GM18498 (cell line): ENCODE measurements around the gene SYTL2.
"Not testable (repeated sequence)": the region's sequence is repeated elsewhere in the genome, so short reads cannot be mapped to it uniquely, and the experiment has no call there.

Source experiments
- ATAC-seq: cut with Tn5 transposase; IDR thresholded peaks from one replicate; pipeline ENCODE4 v1.9.1; 2021; ENCODE audit warnings: mild to moderate bottlenecking, moderate library complexity; ENCODE audit not compliant: unreplicated experiment

SYTL2 gene

DNA sequence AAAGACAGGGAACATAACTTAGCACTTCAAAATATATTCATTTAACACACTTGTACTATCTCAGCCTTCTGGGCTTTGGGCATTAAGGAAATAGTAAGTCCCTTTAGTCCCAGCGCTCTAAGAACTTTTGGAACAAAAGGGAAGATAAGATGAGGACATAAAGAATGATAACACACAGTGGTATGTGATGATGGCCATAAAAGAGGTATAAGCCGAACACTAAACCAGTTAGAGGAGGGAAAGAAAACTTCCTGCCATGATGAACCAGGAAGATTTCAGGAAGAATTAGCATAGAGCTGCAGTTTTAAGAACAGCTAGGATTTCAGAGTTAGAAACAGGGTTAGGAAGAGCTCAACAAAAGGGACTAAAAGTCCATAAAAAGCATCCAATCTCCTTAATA lies 11.8 kb downstream of the SYTL2 start:
- no peak for ATAC-seq

DNA sequence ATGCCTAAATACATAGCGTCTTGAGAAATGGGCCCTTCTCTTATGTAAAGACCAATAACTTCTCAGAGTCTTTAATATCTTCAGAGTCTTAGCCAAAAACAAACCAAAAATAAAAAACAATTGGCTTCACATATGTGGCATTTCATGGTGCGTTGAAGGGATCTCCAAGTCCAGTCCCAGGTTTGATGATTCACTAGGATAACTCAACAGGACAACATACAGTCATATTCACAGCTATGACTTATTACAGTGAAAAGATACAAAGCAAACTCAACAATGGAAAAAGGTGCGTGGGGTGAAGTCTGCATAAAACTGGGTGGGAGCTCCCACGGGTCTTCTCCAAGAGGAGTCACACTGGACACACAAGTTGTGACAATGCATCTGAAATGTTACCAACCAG lies 12.6 kb downstream of the SYTL2 start:
- ATAC-seq, result no peak

DNA sequence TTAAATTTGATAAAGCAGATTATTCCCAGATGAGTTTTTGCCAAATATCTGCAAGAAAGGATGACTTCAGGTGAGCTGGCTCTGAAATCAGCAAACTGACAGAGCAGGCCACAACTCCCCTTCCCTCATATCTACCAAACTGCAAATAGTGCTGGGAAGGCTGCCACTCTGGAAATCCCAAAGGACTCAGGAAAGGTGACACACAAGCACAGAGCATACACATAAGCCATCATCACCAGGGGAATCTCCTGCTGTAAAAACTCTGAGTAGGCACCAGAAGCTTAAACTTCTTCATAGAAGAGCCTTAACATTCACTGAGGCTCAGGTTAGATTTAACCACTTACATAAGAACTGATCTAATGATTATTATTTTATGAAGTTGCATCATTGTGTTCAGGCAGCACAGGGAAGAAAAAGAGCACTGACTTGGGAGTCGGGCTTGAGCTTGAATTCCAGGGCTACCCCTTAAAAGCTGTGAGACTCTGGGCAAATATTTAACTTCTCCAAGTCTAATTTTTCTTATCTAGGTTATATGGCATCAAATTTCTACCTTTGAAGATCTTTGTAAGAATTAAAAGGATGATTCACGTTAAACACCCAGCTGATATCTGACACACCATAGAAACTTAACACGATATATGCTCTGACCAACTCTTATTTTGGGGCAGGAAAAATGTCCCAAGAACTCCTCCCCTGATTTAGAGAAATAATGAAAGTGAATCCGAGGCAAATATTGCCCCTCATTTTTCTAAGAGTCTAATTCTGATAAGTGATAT lies 15.0 kb downstream of the SYTL2 start:
- ATAC-seq, result no peak

DNA sequence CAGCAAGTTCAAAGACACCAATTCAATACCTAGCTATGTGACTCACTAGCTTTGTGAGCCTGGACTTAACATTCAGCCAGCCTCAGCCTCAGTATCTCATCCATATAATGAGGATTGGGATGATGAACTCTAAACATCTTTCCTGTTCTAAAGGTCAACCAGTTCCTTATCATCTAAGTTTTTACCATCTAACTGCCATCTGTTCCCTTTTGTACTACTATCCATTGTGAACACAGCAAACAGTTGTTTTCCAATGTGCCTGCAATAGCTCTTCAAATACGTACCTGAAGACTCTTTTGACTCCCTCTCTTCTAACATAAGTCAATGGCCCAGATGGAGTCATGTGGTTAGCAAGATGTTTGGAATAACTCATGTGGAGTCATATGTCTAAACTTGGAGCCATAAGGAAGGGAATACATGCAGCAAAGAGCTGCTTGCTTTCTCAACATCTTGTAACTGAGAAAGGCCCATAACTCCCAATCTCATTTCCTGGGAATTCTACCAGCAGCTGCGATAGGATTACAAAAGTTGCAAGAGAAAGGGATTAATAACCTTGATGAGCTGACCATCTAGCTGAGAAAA lies 19.4 kb downstream of the SYTL2 start:
- no peak for ATAC-seq

DNA sequence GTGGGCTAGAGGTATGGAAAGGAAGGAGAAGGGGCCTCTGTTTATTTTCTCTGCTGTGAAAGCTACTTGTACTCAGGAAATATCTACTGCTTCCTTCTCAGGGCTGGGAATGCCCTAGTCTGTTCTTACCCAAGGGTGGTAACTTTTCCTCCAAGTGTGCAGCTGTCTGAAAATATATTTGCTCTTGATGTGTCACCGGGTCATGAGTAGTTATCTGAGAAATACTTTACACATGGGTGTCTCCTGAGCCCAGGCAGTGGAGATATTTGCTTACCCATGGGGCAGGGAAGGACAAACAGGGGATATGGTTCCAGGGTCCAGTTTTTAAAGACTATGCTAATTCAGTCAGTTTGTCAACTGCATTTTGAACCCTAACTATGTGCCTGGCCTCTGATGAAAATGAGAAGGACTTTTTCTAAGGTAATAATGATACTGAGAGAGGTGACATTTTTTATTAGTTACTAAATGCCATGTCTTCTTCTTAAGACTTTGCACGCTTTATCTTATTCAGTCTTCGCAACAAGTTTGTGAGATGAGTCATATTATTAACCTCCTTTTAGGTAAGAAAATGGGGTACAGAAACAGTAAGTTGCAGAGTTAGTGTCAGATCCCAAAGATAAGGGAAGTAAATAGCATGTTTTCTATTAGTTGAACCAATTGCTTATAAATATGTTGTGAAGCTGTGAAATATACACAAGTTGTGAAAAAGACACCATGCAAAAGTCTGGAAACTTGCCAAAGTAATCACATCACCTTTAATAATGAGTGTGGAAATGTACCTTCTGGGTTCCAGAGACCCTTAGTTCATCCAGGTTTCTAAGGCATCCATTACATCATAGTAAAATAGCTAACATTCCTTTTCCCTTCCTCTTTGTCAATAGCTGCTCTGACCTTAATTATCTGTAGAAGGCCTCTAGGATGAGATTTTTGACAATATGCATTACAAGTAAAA lies 22.9 kb downstream of the SYTL2 start:
- no peak for ATAC-seq

DNA sequence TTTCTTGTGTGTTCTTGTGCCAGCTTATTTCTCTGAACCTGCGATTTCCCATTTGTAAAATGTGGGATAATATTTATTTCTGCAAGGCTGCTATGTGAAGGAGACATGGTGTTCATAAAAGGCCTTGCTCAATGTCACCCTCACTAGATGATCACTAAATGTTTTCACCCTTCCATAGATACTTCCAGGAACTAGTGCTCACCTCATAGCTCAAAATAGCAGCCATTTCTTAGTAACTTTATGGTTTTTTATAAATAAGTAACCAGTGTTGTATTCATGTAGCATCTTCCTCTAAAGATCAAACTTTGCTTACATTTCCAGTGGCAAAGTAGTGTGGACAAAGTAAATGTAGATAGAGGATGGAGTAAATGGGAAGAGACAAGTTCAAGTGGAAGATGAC lies 23.8 kb downstream of the SYTL2 start:
- ATAC-seq, result no peak

DNA sequence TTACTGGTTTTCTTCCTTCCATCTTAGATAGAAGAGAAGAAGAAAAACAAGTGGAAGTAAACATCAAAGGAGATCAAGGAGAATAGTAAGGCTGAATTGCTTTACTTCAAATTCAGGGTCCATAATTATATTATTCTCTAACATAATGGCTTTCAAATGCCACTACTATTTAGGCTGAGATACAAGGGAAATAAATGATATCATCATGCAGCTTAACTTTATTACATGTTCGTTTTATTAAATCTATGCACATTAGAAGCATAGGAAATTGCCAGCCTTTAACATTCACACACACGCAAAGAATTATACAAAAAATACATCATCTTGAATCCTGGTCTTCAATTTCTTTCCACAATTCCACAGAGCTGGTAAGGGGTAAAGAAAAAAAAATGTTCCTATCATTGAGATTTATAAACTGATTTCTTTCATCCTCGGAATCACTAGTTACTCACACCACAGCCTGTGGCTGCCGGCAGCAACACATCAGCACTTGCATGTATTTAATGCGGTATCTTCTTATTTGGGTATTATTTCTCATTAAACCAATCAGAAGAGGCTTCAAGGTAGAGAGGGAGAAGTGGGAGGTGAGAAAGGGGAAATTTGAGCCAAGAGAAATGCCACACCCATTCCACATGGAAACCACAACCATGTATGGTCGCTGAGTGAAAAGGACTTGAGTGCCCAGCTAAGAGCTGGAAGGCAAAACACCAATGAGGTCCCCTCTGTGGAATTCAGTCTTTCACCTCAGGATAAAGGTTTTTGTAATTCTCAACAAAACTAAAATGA lies 26.3 kb downstream of the SYTL2 start:
- ATAC-seq, result no peak

DNA sequence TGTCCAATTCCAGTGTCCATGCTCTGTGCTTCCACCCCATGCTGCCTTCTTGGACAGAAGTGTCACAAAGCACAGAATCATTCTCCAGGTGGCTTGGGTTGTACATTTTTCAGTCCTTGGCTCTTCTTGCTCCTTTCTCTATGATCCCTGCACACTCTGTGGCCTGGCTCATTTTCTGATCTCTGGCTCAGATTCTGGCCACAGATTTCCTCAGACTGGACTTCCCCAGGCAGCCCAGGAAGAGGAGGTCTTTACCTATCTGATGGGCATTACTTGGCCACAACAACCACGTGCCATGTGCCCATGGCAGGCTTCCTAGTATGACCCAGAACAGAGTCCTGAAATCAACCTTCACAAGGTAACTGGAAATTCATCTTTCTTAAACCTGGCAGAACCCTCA lies 27.2 kb downstream of the SYTL2 start:
- ATAC-seq, result no peak

DNA sequence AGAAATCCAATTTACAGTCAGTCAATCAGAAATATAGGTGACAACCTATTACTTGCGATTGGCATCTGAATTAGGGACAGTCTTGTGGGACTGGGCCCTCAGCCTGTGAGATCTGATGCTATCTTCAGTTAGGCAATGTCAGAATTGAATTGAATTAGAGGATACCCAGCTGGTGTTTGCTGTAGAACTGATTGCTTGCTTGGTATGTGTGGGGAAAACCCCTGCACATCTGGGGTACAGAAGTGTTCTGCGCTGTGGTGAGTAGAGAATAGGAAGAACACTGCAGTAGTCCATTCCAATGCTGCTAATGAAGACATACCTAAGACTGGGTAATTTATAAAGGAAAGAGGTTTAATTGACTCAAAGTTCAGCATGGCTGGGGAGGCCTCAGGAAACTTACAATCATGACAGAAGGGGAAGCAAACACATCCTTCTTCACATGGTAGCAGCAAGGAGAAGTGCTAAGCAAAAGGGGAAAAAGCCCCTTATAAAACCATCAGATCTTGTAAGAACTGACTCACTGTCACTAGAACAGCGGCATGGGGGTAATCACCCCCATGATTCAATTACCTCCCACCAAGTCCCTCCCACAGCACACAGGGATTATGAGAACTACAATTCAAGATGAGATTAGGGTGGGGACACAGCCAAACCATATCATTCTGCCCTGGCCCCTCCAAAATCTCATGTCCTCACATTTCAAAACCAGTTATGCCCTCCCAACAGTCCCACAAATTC lies 30.0 kb downstream of the SYTL2 start:
- ATAC-seq, result not testable (repeated sequence)

DNA sequence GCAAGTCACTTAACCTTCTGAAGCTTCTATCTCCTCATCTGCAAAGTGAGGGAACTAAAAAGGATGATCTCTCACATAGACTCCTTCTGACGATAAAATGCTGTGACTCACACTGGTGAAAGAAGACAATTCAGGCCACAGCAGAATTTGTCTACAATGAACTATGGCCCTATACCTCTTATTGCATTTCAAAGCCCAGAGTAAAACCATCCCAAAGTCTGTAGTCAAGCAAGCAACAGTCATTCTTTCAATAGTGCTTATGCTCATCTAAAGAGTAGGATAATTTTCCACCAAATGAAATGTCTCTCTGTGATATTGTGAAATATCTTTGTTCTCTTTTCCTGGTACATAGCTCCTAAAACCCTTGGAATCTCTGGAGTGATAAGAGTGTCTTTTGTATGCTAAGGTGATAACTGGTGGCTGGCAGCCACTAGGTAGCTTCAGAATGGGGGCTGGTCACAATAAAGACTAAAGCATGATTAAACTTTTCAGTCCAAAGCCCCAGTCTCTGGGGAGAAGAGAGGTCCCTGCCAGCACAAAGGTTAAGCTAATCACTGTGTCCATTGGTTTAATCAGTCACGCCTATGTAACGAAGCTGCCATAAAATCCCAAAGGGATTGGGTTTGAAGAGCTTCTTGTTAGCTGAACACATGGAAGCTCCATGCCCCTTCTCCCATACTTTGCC lies 30.8 kb downstream of the SYTL2 start:
- ATAC-seq, result no peak

DNA sequence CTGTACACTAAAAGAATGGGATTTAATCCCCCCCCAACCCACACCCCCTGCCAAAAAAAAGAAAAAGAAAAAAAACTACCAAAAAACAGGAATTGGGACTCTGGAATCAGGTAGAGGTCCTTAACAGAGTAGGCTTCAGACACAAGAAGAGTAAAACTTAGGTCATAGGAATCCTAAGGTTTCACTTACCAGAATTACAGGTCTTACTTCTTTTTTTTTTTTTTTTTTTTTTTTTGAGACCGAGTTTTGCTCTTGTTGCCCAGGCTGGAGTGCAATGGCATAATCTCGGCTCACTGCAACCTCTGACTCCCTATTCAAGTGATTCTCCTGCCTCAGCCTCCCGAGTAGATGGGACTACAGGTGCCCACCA lies 33.4 kb downstream of the SYTL2 start:
- not testable (repeated sequence) for ATAC-seq

DNA sequence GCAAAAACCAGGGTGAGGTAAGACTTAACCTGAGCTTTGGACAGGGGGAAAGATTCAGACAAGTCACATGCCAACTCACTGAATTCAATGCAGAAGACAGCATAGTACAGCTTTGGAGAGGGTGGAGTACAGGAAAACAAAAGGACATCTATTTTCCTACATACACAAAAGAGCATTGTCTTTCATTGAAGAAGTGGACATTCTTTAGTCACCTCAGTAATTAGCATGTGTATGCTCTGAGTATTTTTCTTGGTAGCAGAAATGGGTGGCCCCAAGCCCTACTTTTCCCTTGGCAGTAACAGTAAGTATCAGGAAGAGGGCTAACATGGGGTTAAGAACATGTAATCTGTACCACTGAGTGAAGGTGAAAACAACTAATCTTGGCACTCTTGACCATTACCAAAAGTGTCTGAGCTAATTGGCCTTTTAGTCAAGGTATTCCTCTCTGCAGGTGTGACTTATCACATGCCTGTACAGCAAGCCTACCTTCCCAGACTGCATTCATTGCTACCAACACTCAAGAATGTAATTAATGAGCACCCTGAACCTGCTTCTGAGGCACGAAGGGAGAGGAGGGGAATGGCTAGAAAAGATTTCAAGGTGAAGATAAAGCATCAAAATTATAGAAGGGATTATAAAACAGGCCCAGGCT lies 33.9 kb downstream of the SYTL2 start:
- ATAC-seq, result no peak

DNA sequence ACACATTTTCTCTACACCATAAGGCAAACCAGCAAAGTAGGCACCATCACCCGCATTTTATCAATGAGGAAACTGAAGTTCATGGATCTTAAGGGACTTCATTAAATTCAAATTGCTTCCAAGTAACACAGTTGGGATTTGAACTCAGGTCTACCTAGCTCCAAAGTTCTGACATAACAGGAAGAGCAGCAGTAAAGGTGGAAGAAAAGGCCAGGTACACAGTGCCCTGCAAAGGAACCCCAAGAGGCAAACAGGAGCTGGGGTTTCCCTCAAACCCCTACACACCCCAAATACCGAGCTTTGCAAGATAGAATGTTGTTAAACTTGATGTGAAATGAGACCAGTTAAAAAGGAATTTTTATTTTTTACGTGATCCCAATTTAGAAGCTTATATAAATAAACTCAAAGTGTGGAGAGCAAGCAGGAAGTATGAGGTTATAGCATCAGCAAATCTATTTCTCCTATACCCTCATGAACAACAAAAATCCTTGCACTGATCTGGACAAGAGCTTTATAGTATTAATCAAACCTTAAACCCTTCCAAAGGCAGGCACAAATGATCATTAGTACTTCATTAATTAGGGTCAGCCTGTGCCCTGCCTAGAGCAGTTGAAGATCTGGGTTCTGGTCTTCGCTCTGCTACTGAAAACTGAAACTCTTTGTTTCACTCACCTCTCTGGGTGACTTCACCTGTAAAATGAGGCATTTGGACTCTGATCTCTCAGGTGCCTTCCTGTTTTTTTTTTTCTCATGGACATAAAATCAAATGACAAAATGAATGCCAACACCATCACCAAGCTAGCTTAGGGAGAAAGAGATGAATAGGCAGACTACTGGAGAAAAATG lies 36.5 kb downstream of the SYTL2 start:
- ATAC-seq, result no peak

DNA sequence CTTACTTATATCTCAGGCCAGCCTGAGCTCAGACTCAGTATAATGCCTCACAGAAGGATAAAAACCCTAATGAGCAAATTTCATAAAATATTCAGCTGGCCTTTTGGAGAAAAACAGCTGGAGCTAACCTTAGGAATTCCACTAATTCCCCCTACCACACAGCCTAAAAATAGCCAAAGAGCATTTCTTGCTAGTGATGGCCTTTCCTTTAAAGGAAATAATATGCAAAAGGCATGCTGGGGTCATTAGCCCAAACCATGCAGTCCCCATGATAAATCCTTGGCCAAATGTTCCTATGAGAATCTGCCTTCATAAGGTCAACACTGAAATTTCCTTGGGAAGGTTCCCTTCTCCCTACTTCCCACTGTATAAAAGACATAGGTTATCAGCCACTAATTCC lies 38.2 kb downstream of the SYTL2 start:
- ATAC-seq, result no peak

DNA sequence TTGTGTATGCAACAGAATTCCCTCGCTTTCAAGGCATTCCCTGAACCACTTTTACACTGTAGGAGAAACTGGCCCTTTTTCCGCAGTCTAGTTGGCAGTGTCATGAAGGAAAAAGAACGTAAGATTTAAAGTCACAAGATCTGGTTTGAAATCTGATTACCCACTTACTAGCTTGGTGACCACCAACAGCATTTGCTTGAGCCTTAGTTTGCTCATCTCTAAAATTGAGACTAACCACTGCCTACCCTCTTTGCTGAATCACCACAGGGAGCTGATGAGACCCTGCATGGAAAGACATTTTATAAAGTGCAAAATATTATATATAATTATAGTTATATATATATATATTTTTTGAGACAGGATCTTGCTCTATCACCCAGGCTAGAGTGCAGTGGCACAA lies 39.4 kb downstream of the SYTL2 start:
- no peak for ATAC-seq

DNA sequence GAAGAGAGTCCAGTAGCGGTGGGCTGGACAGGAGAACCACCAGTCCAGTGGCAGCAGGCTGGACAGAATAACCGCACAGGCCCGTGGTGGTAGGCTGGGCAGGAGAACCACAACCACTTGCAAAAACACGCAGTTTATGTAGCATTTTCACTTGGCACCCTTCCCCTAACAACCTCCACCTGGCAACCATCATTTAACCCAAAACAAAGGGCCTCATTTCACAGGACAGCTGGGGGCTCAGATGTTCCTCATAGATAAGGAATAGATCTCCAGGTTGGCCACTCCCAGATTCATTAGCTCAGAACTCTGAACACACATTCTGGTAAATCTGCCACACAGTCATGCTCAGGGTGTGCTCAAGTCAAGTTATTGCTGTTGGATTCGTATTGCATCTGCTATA lies 41.2 kb downstream of the SYTL2 start:
- no peak for ATAC-seq

DNA sequence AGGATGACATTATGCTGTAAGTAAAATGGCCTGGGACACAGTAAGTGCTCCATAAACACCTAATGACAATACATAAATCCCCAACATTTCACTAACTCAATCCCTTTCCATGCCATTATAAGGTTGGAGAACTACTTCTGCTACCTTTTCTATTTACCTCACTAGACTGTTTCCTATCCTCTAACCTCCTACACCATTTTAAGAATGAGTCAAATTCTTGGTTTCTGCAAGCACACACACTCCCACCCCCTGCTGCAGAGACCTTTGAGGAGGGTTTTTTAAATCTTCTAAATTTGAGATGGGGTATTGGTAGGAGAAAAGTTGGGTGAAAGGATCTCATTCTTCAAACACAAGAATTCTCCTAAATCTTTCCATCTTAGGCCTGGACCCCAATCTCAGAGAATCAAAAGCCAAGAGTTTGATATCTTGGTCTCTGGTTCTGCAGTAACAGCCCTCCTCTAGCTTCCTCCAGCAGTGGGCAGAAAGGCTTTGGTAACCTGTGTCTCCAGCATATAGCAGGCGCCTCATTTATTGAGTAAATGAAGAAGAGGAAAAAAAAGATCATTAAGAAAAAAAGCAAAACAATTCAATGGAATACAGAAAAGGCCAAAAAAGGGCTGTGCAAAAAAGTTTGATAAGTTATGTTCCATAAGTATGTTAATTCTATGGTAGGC lies 42.3 kb downstream of the SYTL2 start:
- ATAC-seq, result no peak
